HG03175 (cell line): Measurements from ENCODE around the gene MUC22.
"Not testable (repeated sequence)": the region's sequence is repeated elsewhere in the genome, so short reads cannot be mapped to it uniquely, and the experiment has no call there.

ENCODE experiments used
- ATAC-seq: cut with Tn5 transposase; IDR thresholded peaks from one replicate; pipeline ENCODE4 v1.9.1; 2021; ENCODE audit warnings: mild to moderate bottlenecking, moderate library complexity; ENCODE audit not compliant: unreplicated experiment

Gene MUC22

GRCh38 chr6:31037169-31037568, 26.9 kb downstream of the MUC22 start:
- no peak for ATAC-seq

DNA sequence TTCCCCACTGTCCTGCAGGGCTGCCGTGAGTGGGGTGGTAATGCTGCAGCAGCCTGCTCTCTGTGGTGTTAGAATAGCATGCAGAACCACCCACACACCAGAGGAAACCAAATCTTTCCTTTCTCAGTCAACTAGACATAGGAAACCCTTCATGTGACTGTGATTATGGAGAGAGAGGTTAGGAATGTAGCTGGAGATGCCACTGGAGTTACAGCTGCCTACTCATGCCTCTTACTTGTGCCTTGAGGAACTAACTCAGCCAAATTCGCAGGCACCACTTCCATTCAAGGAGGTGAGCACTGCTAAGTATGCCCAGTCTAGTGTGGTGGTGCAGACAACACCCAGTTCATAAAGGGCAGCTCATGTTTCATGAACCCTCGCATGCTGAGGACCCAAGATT, 27.4 kb downstream of the MUC22 start:
- no peak for ATAC-seq

DNA sequence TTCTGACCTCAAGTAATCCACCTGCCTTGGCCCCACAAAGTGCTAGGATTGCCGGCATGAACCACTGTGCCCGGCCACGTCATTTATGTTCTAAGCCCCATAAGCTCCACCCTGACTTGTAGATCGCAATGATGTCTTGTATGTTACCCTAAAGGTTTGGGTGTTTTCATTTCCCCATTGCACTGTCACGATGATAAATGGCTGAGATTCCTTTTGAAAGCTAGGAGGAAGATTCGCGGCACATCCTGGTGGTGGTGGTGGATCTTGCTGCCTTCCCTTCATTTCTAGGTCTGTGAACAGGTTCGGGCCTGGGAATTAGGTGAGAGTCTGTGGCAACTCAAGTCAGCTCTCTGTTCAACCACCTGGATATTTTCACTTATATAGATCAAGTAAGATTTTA, 28.3 kb downstream of the MUC22 start:
- ATAC-seq = no peak

GRCh38 chr6:31040801-31041200, 30.5 kb downstream of the MUC22 start:
- ATAC-seq = no peak

GRCh38 chr6:31041372-31041974, 31.2 kb downstream of the MUC22 start:
- no peak for ATAC-seq

DNA sequence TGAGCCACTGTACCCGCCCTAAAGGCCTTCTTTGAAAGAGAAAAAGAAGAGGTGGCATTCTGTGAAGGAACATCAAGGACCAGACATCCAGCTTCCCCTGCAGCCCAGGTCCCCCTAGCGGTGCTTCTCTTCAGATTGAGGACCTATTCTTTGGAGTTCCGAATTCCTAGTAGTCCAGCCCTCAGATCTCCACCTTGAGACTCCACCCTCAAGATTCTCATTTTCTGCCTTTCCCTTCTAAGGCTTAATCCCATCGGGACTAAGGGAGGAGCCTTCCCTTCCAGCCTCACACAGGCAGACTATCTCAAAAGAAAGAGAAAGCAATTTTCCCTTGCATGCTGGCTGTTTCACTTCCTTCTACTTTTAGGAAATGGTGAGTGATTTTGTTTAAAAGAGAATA, 32.5 kb downstream of the MUC22 start:
- no peak for ATAC-seq

GRCh38 chr6:31048099-31048498, 37.8 kb downstream of the MUC22 start:
- ATAC-seq = no peak

DNA sequence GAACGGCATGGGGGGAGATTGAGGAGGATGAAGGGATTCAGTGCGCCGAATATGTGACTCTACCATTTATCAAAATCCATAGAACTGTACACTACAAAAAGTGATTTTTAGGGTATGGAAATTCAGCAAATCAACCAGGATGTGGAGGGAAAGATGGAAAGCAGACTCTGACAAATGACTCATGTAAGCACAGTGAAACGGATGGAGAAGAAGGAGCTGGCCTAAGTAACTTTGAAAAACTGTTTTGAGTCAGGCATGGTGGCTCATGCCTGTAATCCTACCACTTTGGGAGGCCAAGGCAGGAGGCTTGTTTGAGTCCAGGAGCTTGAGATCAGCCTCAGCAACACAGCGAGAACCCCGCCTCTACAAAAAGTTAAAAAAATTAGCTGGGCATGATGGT, 39.2 kb downstream of the MUC22 start:
- ATAC-seq = no peak

DNA sequence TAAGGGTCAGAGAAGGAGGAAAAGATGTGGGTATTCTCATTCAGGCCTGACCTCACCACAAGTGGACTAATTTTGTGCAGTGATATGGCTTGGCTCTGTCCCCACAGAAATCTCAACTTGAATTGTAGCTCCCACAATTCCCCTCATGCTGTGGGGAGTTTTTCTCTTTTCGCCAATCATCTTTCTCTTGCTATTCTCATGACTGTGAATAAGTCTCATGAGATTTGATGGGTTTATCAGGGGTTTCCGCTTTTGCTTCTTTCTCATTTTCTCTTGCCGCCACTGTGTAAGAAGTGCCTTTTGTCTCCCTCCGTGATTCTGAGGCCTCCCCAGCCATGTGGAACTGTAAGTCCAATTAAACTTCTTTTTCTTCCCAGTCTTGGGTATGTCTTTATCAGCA, 42.9 kb downstream of the MUC22 start:
- not testable (repeated sequence) for ATAC-seq

DNA sequence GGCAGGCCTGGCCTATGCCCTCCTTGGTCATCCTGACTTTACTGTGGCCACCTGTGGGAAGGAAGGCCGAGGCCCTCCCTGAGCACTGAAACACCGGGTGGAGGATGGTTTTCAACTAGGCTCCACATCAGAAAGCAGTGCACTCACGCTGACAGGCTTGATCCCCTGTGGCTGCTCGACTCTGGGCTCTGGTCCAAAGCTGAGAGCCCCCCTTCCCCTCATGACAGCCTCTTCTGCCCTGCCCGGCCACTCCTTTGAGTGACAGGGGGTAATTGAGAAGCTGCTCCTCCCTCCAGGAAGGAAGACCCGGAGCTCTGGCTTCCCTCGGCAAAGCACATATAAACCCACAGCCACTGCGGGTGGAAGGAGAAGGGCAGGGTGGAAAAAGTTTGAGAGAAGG, 43.6 kb downstream of the MUC22 start:
- ATAC-seq = no peak

DNA sequence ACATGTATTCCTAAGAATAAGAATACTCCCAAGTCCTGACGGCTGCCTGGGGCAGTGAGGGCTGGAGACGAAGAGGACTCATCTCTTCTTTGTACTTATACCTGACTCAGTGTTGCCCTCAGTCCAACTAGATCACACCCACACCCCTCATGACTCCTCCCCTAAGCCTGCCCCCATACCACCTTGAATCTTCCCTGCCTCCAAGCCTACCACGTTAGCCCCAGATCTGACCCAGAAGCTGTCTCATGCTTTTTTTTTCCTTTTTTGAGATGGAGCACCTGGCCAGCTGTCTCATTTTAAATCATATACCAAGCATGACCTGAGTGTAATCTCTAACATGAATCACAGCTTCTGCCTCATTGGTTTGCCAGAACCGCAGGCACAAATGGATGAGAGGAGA, 45.2 kb downstream of the MUC22 start:
- no peak for ATAC-seq

- ATAC-seq = no peak
Observed at GRCh38 chr6:31057426-31058003, 47.2 kb downstream of the MUC22 start.

GRCh38 chr6:31058128-31058894, 48.0 kb downstream of the MUC22 start:
- no peak for ATAC-seq

DNA sequence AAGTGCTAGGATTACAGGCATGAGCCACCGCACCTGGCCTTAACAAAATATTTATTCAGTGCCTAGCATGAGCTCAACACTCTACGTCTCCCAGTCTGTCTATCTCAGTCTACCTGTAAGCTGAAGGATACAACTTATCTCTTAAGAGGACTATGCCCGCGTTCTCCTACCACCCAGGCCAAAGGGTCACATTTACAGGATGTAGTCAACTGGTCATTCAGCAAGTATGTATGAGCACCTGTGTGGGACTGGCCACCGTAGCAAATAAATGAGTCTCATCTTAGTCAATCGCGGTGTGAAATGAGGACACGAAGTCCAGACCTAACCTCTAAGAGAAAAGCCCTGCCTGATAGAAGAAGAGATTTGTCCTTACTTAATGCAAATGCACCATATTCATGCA, 49.9 kb downstream of the MUC22 start:
- ATAC-seq = no peak

DNA sequence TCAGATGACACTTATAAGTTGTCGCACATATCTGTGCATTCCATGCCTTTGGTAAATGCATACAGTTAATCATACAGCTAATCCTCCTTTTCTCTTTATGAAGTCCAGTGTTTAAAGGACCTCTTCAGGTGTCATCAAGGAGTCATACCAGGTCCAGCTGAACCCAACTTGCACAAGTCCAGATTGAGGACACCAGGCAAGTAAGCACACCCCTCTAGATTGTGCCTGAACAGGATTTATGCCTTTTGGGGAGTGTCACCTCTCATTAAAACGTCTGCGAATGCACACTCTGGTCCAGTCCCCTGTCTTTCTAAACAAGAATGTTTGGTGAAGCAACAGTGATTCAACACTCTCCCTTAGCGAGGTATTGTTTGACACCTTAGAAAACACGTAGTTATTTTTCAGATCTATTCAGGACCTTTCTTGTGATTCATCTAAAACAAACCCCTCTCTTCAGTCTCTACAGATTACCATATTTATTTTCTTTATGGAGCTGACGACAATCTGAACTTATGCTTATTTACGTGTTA, 53.7 kb downstream of the MUC22 start:
- no peak for ATAC-seq

DNA sequence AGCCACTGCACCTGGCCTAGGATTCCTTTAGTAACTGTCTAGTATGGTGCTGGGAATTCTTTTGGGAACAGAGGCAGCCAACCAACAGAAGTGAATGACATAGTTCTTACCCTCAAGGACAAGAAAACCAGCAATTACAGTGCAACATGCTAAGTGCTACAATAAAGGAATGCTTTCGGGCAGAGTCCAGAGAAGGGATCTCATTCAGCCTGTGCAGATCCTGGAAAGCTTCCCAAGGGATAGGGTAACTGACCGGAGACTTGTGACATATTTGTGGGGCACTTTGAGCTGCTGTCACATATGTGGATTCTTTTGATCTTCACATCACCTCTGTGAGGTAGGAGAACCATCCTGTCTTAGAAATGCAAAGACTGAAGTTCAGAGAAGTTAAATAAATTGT, 55.3 kb downstream of the MUC22 start:
- ATAC-seq = no peak

GRCh38 chr6:31067028-31067427, 56.8 kb downstream of the MUC22 start:
- ATAC-seq = not testable (repeated sequence)

DNA sequence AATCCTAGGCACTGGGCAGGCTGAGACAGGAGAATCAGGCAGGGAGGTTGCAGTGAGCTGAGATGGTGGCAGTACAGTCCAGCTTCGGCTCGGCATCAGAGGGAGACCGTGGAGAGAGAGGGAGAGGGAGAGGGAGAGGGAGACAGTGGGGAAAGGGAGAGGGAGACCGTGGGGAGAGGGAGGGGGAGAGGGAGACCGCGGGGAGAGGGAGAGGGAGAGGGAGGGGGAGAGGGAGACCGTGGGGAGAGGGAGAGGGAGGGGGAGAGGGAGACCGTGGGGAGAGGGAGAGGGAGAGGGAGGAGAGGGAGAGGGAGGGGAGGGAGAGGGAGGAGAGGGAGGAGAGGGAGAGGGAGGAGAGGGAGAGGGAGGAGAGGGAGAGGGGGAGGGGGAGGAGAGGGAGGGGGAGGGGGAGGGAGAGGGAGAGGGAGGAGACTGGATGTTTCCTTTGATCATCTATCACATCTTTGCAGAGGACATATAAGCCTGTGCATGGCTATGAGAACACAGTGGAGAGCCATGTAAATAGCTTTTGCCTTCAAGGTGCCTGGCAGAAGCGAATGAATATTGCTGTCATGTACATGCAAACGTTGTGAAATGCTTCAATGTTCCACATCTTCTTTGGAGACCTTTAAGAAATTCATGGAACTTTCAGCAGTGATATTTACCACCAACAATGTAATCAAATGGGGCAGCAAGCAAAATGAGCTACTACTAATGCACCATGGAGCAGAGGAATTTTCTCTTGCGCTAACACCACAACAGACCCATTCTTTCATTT, 57.8 kb downstream of the MUC22 start:
- not testable (repeated sequence) for ATAC-seq

DNA sequence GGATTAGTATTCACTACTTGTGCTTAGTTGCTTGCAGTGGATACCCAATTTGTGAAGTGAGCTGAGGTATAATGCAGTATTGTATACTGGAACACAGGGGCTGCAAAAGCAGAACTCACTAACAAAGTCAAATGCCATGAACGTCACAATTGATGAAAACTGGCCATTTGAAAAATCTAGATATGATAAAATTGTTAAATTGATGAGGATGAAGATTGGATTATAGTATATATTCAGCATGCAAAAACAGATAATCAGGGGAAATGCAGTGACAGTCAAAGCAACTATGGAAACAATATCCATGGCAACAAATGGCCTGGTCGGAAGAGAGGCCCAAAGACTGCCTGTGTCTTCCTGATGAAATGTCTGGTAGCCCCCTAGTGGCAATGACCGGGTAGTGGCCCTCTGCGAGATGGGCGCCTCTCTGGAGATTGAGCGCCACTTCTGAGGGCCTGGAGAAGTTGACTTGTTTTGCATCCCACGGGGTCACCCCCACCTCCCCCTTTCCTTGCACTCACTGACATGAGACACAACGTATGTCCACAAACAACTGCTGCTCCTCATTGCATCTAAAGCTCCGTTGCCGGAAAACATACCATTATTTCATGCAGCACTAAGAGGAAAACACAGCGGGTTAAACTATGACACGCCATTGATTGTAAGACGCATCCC, 58.5 kb downstream of the MUC22 start:
- ATAC-seq = no peak

- no peak for ATAC-seq
Observed at GRCh38 chr6:31070711-31071197, 60.5 kb downstream of the MUC22 start.

DNA sequence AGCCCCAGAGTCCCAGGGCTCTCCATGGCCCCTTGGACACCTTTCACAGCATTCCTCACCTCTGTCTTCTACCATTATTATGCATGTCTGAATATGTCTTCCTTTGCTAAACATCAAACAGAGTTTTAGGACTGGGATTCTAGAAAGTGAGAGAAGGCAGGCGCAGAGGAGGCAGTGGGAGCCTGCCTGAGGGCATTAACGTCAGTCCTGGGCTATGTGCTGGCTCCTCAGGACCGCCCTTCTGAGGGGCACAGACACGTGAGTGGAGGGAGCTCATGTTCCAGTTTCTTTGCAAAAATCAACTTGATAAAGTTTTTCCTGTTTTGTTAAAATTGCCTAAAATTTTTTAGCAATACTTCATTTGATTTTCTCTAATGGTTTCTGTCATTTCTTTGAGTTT, 64.1 kb downstream of the MUC22 start:
- no peak for ATAC-seq
